PFSK-1 (cell line): ENCODE measurements around the gene NSL1.

Source experiments
- POLR2AphosphoS5 ChIP-seq: IDR thresholded peaks from 2 replicates; pipeline ENCODE4 v1.6.1; 2012; ENCODE audit warnings: low read depth, mild to moderate bottlenecking, control low read depth, low read length, moderate library complexity
- SIN3A ChIP-seq: IDR thresholded peaks from 2 replicates; pipeline ENCODE4 v1.6.1; 2012; ENCODE audit warnings: mild to moderate bottlenecking, low read length, moderate library complexity, borderline replicate concordance; ENCODE audit not compliant: insufficient read depth

- TF ChIP-seq POLR2AphosphoS5, result no peak
- TF ChIP-seq SIN3A, result no peak
Measured at GRCh38 chr1:212699625-212700222, 91.9 kb downstream of the NSL1 start, which contains the start of gene BATF3.
